Stimulated activated CD4-positive, alpha-beta T cell treated with anti-CD3 and anti-CD28 coated beads, Interleukin-4, amount 100 ng/mL, for 4 hours (primary cell): Measurements from ENCODE around the gene PIGR.
"Not testable (repeated sequence)": the region's sequence is repeated elsewhere in the genome, so short reads cannot be mapped to it uniquely, and the experiment has no call there.

Experiments
- DNase-seq, 2 experiments: peaks; one replicate each; pipeline ENCODE4 v3.0.0-alpha.2; 2020

The PIGR gene

DNA sequence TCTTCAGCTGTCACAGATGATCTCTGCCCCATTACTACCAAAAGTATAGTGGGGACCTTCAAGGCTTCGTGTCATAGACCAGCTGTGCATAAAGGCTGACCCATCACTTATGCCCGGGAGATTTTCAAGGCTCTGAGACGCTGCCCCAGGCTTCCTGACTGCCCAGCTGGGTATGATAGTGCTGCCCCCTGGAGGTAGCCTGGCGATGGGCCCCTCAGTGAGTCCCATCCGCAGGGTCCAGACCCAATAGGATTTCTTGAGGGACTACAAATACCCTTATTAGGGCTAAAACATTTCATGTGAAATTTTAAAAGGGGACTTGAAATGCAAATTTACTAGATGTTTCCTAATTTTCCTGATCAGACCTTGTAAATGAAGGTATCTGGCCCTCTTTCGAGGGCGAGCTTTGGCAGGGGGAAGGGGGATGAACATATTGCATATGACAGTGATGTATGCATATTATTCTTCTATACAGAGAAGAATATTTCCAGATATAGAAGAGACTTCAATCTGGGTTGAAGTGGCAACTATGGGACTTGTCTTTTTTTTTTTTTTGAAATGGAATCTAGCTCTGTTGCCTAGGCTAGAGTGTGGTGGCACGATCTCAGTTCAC is 12.8 kb downstream of the PIGR start:
- DNase-seq: peak; percentile 61 to 69

DNA sequence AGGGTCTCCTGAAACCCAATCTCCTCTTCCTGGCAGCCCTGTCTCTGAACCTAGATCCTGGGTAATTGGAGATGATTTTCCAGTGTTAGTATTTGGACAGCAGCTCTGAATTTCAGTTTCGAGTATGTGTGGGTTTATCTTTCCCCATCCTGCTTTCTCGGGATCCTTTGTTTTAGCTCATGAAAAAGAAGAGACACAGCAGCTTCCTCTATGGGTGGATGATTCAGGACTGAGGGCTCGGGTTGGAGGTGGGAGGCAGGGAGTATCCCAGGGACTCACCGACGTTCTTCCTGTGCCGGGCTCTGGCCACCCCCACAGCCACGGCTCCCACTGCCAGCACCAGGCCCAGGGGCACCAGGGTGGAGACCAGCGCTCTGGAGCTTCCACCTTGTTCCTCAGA is 14.1 kb downstream of the PIGR start:
- DNase-seq: no peak

DNA sequence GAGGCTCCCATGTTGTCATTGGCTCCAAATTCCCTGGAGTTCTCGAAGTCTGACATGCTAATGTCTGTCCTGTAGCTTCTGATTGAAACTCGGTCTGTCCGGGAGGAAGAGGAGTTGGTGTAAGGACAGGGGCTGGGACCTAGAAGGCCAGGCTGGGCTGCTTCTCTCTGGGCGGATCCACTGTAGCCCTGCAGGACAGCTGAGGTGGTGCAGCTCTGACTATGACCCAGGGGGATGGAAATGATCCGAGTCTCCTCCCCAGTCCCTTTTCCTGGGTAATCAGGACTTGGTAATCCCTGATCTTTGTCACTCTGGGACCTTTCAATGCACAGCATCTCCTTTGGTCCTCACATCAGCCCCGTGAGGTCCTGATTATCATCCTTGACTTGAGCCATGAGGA is 14.6 kb downstream of the PIGR start:
- DNase-seq: no peak

DNA sequence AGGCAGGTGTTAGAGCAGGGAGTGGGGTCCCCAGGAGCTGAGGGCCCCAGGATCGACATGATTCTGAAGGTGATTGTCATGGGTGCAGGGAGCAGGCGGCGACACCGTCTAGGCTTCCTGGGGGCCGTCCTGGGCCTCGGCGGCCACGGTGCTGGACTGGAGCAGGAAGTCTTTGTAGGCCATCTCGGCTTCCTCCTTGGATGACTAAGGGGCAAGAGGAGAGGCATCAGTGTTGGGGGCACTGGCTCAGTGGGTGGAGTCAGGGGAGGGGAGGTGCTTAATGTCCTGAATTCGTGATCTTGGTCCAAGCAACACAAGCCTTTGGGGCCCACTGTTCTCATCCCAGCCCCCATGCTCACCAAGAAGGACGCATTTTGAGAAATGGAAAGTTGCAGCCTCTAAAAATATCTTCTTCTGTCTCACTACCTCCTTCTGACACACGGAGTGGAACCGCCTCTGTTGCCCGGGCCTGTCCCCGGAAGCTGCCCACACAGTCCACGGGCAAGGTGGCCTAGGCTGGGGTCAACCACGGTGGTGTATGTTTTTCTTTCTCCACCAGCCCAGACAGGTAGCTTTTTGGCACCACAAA is 16.0 kb downstream of the PIGR start:
- peak in 1 of 2 experiments; percentile 19 for DNase-seq

DNA sequence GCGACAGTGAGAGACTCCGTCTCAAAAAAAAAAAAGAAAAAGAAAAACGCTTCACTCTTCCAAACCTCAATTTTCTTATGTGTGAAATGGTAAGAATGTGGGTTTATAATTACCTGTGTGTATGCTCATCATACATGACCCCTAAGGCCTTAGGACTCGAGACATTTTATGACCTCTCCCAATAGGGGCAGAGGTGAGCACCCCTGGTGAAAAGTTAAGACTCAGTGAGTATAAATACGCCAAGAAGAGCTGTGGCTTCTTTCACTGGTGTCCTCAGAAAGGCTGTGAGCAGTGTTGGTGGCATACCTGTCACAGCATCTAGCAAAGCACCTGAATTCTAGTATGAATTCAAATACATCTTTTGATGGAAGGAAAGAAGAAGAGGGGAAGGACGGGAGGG is 16.7 kb downstream of the PIGR start:
- no peak for DNase-seq

DNA sequence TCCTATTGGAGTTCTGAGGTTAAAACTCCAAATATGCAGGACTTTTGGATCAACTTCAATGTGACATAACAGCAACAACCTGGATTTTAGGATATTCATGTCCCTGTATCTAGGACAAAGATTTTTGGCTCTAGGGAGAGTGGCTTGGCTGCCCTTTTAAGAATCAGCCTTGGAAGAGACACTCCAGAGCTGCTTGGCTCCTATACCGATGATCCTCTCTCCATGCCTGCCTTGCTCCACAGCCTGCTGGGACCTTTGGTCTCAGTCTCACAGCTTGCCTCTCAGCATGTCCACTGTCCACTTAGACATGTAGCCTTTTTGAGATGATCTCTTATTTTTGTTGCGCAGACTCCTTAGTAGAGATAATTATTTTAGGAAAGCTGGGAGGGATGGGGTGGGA is 20.0 kb downstream of the PIGR start:
- no peak for DNase-seq

DNA sequence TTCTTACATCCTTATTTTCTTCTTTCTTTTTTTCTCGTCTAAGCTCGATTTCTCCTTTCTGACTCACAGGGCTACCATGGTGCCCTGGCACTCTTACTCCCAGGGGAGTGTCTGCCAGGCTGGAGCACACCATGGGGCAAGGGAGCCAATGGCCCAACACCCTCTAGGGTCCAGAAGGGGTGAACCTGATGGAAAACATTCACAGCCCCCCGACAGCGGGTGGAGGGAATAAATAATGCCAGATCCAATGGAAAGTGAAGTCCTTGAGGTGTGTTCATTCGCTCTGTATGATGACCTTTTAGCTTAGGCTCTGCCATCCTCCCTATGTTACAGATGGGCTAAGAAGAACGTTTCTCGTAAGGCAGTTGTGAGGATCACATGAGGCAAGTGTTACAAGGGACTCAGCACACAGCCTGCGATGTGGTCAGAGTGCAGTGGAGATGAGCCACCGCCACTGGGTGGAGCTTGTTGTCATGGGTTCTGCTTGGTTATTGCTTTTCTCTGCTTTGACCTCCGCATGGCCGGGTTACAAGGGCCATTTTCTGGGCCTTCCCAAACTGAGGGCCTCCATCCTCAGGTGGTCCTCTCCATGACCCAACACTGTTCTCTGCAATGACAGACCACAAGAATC is 21.0 kb downstream of the PIGR start:
- peak in 1 of 2 experiments; percentile 41 for DNase-seq

DNA sequence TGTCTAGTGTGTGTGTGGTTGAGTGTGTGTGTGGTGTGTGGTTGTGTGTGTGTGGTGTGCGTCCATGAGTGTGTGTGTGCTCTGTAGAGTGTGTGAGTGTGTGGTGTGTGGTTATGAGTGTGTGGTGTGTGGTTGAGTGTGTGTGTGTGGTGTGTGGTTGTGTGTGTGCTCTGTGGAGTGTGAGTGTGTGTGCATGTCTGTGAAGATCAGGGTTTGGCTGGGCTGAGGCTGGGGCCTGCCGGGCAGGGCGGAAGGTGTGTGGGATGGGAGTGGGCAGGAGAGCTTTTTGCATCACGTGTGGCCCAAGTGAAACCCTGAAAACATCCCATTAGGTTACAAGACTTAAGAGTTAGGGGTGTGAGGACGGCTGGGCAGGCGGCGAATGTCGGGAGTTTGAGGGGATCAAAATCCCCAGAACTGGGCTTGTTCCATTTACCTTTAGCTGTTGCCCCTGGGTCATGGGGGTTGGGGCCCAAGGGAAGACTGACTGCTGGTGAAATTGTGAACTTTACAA is 21.6 kb downstream of the PIGR start:
- no peak for DNase-seq

DNA sequence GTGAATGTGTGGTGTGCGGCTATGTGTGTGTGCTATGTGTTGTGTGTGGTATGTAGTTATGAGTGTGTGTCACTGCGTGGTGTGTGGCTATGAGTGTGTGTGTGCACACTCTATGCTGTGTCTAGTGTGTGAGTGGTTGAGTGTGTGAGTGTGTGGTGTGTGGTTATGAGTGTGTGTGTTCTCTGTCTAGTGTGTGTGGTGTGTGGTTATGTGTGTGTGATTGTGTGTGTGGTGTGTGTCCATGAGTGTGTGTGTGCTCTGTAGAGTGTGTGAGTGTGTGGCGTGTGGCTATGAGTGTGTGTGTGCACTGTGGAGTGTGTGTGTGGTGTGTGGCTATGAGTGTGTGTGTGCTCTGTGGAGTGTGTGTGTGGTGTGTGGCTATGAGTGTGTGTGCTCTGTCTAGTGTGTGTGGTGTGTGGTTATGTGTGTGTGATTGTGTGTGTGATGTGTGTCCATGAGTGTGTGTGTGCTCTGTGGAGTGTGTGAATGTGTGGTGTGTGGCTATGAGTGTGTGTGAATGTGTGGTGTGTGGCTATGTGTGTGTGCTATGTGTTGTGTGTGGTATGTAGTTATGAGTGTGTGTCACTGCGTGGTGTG is 22.2 kb downstream of the PIGR start:
- DNase-seq: not testable (repeated sequence)

DNA sequence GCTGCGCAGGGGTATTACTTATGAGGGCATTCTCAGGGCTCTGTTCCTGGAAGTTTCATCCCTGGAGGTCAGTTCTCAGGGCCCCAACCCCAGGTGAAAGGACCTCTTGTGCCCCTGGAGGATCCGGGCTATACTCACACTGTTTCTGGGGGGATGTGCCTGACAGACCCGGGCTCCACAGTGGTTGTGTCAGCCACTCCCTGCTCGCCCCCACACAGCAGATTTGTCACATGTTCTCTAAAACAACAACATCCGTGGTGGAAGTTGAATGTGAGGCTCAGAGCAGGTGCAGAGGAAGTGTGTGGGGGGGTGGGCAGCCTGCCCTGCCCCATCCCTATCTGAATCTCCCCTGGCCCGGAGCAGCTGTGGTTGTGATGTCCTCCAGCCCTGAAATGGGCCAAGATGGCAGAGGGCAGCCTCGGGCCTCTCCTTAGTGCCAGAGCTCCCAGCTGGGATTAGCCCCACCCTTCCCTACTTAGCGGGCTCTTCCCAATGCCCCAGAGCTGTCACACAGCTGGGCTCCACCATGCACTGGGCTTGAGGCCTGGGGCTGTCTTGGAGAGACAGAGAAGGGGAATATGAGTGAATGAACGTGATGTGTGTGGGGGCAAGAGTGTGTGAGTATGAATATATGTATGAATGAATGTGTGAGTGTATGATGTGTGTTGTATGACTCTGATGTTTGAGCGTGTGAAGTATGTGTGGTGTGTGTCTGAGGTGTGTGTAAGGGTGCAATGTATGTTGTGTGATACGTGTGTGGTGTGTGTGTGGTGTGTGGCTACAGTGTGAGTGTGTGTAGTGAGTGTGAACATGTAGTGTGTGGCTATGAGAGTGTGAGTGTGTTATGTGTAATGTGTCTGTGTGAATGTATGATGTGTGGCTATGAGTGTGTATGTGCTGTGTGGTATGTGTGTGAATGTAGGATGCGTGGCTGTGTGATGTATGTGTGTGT is 23.0 kb downstream of the PIGR start:
- peak; percentile 48 to 73 for DNase-seq

DNA sequence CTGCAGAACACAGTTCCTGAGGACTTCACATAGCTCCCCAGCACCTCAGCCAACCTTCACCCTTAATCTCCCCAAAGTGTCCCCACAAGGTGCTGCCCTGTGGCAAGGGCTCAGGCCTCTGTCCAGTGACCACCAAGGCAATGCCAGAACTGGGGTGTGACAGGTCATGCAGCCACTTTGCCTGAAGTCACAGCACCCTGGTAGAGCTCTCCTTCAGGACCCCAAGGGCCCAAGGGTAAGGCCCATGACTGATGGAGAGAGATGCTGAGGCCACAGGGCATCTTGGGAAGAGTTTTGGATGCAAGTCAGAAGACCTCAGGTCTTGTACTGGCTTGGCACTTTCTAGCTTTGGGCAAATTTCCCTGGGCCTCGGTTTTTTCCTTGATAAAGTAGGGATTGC is 23.7 kb downstream of the PIGR start:
- DNase-seq: no peak

DNA sequence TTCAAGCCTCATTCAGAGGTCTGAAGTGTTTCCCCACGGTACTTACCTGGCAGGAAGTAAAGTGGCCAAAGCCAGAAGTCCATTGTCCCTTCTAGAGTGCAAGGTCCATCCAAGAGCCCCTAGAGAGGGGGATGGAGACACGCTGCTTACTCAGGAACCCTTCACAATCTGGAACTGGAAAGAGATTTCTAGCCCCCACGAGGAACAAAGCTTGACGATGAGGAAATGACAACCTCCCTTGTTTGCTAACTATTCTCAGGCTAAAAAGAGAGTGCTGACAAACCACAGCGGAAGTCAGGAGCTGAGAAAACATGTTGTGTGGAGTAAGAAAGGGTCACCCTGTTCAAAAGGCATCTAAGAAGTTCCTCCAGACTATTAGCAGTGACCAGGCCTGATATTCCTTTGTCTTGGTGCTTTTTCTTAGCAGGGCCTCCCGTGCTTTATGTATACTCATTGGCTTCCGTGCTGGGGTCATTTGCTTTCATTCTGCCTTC is 24.4 kb downstream of the PIGR start, which contains the start of gene FCMR:
FCMR (minus strand) TSS at position 170 of the 494 bp plus-strand sequence; CDS start at position 83, 87 bp downstream.
- DNase-seq: peak in 1 of 2 experiments; percentile 47

DNA sequence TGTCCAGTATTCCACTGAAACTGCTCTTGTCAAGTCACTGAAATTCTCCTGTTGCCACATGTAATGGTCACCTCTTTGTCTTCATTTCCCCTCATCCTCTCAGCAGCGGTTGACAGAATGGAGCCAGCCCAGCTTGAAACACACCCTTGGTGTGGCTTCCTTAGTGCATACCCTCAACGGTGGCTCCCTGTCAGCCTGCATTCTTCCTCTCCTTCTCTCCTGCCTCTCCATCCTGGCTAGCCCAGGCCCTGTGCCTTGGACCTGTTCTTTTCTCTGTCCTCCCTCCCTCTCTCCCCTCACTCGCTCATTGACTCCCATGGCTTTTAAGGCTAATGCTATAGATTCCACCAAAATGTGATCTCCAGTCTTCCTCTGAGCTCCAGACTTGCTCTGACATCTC is 28.2 kb downstream of the PIGR start:
- DNase-seq: no peak

DNA sequence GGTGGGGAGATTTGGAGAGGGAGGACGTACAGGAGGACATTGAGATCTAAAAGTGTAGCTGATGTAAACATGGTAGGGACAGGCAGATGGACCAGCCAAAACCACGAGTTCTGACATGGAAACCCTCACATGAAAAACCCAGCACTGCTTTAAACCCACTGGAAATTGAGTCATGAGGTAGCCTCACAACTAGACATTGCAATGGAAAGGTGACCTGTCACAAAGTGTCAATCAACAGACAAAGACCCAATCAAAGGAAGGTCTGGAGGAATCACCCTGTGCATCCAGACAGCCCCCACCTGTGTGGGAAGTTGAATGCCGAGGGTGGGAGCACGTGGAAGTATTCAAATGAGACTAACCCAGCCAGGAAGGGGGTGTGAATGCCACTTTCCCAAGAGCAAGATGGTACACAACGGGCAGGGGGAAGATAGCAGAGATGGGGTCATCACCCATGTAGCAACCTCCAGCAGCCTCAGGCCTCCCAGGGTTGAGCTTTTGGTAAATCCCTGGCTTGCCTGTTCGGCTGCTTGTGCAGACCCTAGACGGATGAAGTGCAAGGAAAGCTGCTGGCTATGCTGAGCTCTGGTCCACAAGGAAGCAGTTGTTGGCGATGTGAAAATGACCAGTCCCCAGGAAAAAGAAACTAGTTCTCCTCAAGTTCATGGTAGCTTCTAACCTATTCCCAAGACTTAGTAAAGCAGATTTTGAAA is 30.1 kb downstream of the PIGR start:
- no peak for DNase-seq

DNA sequence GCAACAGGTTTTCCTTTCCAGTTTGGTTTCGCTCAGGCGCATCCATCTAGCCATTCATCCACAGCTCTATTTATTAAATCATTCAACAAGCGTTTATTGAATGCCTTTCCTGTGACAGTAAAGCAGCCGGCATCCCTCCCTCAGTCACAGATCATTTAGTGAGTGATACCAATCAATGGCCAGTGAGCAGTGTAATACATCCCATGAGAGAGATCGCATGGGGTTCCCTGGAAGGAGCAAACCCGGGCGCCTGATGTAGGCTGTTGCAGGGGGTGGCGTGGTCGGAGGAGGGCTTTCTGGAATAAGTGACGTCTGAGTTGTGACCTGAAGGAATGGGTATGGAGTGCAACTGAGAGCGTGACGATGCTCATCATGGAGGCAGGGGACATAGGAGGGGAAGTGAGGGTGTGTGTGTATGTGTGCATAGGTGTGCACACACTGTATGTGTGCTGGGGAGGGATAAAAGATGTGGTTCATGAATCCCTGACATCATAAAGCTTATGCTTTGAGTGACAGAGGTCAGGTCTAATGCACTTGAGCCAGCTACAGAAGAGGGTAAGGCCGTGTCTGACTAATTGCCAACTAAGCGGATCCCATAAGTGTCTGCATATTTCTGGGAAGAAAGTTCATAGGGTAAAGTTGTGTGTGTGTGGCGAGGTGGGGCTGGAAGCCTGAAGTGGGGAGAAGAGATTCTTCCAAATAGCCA is 31.1 kb downstream of the PIGR start:
- no peak for DNase-seq

DNA sequence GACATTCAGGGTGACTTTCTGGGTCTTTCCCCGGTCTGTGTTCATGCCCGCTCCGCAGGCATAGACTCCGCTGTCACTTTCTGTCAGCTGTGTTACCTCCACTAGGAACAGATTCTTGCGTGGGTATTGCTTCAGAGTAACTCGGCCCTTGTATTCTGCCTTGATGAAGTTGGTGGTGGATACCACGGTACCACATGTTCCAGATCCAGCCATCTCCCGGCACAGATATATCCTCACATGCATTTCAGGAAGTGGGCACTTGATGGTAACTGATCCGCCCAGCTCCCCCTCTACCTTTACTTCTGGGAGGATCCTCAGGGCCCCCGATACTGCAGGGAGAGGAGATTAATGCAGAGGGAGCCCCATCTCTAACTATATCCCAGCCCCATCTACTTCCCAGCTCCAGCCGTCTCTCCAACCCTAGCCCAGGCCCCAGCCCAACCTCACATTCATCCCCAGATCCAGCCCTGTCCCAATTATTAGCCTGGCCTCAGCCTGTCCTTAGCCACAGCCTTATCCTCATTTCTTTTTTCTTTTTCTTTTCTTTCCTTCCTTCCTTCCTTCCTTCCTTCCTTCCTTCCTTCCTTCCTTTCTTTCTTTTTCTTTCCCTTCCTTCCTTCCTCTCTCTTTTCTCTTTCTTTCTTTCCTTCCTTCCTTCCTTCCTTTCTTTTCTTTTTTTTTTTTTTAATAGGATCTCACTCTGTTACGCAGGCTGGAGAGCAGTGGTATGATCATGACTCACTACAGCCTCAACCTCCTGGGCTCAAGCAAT is 32.3 kb downstream of the PIGR start:
- no peak for DNase-seq

DNA sequence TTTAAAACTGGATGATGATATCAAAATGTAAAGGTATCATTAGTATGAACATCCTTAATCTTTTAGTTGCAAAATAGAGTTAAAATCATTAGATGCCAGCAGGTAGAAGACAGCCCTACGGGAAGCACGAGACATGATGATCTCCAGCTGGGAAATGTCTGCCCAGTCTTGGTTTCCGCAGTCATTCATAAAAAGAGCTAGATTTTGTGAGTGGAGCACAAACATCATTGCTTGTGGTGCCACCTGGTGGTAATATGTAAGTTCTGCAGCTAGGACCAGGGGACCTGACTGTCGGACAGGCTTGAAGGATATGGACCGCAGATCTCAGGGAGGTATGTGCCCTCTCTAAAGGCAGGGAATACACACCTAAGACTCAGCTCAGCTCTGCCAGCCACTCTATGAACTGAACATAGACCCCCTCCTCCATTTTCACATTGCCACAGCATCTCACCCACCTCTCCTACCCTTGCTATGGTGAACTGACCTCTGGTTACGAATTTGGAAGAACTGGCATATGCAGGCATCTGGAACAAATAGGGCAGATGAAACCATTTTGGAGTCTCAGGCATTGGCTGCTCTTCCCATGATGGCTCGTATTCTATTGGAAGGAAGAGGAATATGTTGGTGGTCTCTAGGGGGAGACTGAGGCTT is 33.7 kb downstream of the PIGR start:
- peak in 1 of 2 experiments; percentile 60 for DNase-seq

DNA sequence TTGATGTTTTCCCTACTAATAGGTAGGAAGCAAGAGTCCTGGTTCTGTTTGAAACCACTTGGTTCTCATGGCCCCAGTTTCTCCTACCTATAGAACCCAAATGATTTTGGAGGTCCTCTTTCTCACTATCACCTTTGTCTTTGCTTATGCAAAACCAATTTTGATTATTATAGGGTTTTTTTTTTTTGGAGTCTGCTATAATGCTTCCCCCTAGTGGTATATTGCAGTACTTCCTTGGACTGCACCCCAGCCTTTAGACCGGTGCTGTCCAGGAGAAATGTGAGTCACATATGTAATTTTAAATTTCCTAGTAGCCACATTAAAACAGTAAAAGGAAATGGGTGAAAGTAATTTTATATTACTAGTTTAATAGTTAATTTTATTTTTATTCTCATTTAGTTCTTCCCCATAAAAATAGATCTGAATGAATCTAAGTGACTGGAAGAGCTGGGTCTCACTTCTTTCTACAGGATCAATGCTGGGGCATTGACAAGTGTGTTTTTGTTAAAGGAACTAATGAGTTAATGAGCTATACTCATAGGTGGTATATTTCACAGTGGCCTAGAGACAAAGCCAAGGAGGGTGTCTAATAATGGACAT is 35.1 kb downstream of the PIGR start:
- DNase-seq: peak in 1 of 2 experiments; percentile 38

DNA sequence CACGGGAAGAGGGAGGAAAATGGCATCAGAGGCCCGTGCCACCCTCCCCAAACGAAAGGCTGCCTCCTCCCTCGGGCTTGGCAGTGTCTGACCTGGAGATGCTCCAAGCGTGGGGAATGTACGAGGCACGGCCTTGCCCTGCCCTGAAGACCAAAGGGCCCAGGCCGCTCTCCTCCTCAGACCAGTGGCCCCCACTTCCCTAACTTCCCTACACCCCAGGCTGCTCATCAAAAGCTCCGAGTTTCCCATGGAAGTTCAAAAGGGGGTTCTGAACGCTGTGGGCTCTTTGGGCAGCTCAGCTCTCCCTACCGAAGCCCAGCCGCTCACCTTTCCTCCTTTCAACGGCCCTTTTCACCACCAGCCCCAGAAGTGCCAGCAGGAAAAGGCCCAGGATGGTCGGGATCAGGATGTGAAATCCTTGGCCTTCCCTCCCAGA is 36.4 kb downstream of the PIGR start:
- DNase-seq: no peak
